ENCODE data around the gene ANKDD1A. TPM values are rescaled to one million over a fixed set of nuclear protein-coding genes. Genes with fewer than 3 reads are reported as not detected.

Gene ANKDD1A
- total RNA-seq, 2 donors from 2014 or later: 1.1 to 2.0 TPM

DNA sequence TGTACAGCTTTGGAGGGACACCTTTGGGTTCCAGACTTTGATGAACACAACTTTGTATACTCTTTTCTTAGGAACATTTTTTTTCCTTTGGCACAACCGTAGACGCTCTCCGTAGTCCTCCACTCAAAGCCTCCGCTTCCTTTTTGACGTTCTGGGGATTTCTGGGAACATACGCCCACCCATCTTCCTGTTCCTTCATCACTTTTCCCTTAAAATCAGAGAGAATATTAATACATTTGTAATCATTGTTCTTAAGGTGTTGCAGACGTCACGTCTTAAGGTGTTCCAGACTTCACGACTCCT lies 78.4 kb downstream of the ANKDD1A start:
- ATAC-seq (no peak), DNase-seq (no peak)
- intact Hi-C loops (cut with DNase I, micrococcal nuclease): no loop called here

DNA sequence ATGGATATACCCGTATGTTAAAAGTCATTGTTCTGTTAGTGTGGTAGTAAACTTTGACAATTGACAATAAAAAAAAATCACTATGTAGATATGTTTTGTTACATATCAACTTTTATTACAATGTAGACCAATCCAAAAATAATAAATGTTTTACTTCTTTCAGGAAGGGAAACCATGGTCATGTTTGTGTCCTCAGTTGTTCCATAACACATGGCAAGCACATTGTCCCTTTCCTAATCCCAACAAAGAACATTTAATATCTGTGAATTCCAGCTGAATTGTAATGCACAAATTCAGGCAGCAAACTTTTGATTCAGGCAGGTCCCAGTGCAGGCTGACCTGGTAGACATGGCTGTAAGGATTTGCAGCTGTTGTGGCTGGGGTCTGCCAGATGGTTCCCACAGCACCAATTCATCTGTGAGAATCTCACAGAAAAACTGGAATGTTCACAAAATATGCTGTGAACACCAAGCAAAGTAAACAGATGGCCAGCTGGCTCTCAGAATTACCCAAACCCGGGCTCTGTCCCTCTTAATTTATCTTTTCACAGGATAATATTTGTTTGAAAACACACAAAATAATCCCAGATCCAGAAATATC lies 79.9 kb downstream of the ANKDD1A start:
- intact Hi-C loops (cut with DNase I, micrococcal nuclease): no loop called here
- ATAC-seq: peak; percentile 17
- DNase-seq: no peak

DNA sequence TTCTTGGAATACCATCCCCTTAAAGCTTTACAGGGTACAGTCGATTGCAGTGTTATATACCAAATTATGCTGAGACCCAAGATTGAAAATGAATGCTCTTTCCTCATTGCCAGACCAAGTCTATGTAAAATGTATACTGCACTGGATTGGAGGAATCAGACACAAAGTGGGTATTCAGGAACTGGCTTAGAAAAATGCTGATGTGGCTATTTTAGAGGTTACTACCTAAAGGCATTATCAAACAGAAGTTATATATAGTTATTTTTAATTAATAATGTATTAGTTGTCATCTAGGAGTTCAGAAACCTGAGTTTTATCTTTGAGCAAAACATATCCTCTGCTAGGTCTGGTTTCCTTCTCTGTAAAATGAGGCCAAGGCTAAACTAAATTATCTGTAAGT lies 81.6 kb downstream of the ANKDD1A start:
- ATAC-seq (no peak), DNase-seq (no peak)
- intact Hi-C loops (cut with DNase I, micrococcal nuclease): no loop called here

DNA sequence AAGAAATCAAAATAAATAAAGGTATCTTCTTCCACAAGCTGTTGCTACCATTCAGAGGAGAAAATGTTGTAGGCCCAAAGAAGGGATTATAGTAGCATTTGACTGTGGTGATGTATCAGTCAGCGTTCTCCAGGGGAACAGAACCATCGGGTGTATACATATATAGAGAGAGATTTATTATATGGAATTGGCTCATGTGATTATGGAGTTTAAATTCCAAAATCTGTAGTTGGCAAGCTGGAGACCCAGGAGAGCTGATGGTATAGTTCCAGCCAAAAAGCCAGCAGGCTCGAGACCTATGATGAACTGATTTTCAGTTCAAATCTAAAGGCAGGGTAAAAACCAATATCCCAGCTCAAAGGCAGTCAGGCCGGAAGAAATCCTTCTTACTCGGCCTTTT lies 85.4 kb downstream of the ANKDD1A start:
- DNase-seq: no peak
- no peak for ATAC-seq
- intact Hi-C loops (cut with DNase I, micrococcal nuclease): no loop called here

DNA sequence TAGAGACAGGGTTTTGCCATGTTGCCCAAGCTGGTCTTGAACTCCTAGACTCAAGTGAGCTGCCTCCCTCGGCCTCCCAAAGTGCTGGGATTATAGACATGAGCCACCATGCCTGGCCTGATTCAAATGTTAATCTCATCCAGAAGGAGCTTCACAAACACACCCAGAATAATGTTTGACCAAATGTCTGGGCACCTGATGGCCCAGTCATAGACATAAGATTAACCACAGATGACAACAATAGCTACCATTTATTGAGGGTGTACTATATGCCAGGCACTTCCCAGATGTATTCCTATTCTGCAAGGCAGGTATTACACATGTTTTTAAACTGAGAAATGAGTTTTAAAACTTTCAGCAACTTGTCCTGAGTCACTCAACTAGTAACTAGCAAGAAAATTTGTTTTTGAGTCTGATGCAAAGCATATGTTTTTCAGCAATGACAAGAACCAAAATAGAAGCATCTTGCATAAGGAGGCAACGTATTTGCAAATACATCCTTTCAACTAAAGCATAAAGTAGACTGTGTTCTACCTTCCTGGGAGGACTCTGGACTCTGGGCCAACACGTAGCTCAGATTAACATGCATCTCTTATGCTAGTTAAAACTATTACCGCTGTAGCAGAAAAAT lies 86.2 kb downstream of the ANKDD1A start:
- intact Hi-C loops (cut with DNase I, micrococcal nuclease): no loop called here
- DNase-seq (no peak), ATAC-seq (no peak)

DNA sequence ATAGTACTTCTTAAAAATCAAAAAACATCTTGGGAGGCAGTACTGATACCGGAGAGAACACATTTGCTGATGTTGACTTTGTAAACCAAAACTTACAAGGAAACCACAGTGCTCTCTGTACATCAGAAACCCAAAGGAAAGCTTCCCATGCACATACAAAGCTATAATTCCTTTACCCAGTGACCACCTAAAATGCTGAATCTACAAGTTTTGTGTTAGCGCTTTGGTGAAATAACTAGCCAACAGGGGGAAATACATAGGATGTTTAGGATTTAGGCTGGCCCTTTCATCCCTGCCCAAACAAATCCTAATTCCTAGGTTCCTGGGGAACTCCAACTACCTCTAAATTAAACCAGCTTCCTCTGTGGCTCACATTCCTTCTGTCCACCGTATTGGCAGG lies 93.3 kb downstream of the ANKDD1A start:
- intact Hi-C loops (cut with DNase I, micrococcal nuclease): no loop called here
- DNase-seq (no peak), ATAC-seq (no peak)

DNA sequence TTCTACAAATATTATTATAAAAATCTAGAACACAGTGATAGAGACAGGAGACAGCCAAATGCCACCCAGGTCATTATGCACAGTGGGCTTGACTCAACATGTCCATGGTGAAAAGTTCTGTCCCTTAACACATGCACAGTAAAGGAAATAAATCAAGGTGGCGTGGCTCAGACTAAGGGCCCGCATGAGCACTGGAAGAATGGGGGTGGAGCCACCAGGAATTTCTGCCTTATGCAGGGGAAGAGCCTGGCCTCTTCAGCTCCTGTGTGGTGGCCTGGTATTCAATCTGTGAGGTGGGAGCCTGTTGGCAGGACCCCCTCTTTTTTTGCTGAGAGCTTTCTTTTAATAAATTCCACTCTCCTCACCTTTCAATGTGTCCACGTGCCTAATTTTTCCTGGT lies 95.2 kb downstream of the ANKDD1A start:
- DNase-seq (no peak), ATAC-seq (no peak)
- intact Hi-C loops (cut with DNase I, micrococcal nuclease): no loop called here

Other genes starting within 250 kb of the ANKDD1A start
- 10 to 100 TPM in 1 of 2 donors, 1 to 10 TPM in 1; 1.0 to 15.4 TPM for gene RBPMS2, start 136.3 kb upstream of the ANKDD1A start, total RNA-seq
- 1 to 10 TPM; 2.2 to 6.0 TPM for gene PIF1, start 86.3 kb upstream of the ANKDD1A start, total RNA-seq
- 10 to 100 TPM in 1 of 2 donors, 1 to 10 TPM in 1; 4.6 to 10.7 TPM for gene PLEKHO2, start 70.0 kb upstream of the ANKDD1A start, total RNA-seq
- gene SPG21, start 78.0 kb downstream of the ANKDD1A start, total RNA-seq: 10 to 100 TPM; 51.5 to 63.5 TPM
- gene MTFMT, start 117.7 kb downstream of the ANKDD1A start, total RNA-seq: 10 to 100 TPM; 19.8 to 20.7 TPM
- gene SLC51B, start 133.5 kb downstream of the ANKDD1A start, total RNA-seq: 100 to 1,000 TPM; 104 to 127 TPM
- 1 to 10 TPM; 2.0 to 9.2 TPM for gene RASL12, start 156.1 kb downstream of the ANKDD1A start, total RNA-seq
- gene KBTBD13, start 164.8 kb downstream of the ANKDD1A start, total RNA-seq: under 1 TPM in 1 of 2 donors, not detected in 1; 0.08 TPM
- gene UBAP1L, start 203.3 kb downstream of the ANKDD1A start, total RNA-seq: 1 to 10 TPM; 2.3 to 3.2 TPM
- 10 to 100 TPM; 14.9 to 16.8 TPM for gene PDCD7, start 221.9 kb downstream of the ANKDD1A start, total RNA-seq